Fibroblast of the aortic adventitia (primary cell): ENCODE results near the gene FGGY. TPM values are rescaled to one million over a fixed set of nuclear protein-coding genes. Genes with fewer than 3 reads are reported as not detected.
A peak's percentile ranks its signal among the peaks of the same experiment; 100 is the strongest.
"Not testable (repeated sequence)": the region's sequence is repeated elsewhere in the genome, so short reads cannot be mapped to it uniquely, and the experiment has no call there.

Source experiments
- DNase-seq: peaks from one replicate; pipeline ENCODE4 v3.0.0-alpha.2; 2010; ENCODE audit warnings: low read depth
- H3K4me3 ChIP-seq: 2 replicates; pipeline ENCODE4 v1.5.1; 2011; ENCODE audit warnings: low read depth, mild to moderate bottlenecking, control low read depth, low read length, moderate library complexity
- total RNA-seq: library from RNA; depleted of rRNA; stranded (reverse); fragments of >200 nt; gene quantifications from 2 replicates; pipeline ENCODE4 v1.2.3, GENCODE V29; 2012; ENCODE audit warnings: low replicate concordance
- TF ChIP-seq, protein P1 (sequence below): IDR thresholded peaks from 2 replicates; pipeline ENCODE4 v1.5.1; 2011; ENCODE audit warnings: mild to moderate bottlenecking, low read length, control low read depth, inconsistent platforms; ENCODE audit not compliant: insufficient read depth

FGGY gene
- total RNA-seq, 1 donor, result 17.5 TPM

DNA sequence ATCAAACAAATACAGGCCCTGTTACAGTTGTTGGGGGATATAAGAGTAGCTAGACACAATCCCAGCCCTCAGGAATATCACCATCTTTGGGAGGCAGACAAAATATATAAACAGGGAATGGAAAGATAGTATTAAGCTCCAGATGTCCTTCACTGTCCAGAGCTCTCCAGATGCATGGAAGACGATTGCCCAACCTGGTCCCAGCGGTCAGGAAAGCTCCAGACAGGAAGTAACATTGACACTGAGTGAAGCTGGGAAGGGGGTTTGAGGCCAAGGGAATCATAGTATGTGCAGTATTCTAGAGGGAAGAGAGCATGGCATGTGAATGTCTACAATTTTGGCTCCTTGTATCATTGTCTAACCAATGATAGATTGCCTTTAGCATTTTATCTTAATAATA is 344.0 kb downstream of the FGGY start:
- TF ChIP-seq, protein P1, sequence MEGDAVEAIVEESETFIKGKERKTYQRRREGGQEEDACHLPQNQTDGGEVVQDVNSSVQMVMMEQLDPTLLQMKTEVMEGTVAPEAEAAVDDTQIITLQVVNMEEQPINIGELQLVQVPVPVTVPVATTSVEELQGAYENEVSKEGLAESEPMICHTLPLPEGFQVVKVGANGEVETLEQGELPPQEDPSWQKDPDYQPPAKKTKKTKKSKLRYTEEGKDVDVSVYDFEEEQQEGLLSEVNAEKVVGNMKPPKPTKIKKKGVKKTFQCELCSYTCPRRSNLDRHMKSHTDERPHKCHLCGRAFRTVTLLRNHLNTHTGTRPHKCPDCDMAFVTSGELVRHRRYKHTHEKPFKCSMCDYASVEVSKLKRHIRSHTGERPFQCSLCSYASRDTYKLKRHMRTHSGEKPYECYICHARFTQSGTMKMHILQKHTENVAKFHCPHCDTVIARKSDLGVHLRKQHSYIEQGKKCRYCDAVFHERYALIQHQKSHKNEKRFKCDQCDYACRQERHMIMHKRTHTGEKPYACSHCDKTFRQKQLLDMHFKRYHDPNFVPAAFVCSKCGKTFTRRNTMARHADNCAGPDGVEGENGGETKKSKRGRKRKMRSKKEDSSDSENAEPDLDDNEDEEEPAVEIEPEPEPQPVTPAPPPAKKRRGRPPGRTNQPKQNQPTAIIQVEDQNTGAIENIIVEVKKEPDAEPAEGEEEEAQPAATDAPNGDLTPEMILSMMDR, result no peak
- DNase-seq, result no peak
- H3K4me3 ChIP-seq, result no peak overlapping the region

DNA sequence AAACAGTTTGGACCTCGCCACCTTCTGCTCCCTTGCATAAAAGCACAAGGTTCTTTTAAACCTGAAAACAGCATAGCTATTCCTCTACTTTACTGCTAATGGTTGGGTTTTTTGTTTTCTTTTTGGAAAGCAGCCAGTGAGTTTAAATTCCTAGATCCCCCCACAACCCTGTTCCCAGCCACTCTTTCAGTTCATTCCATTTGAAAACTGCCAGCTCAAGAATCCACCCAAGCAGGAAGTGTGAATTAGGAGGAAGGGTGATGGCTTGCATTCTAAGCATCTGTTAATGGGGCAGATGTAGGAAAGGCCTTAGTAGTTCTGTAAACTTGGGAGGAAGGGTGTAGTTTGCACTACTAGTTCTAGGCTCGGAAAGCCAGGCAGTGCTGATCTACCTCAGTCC is 344.9 kb downstream of the FGGY start:
- TF ChIP-seq, protein P1, result no peak
- DNase-seq, result no peak
- H3K4me3 ChIP-seq, result no peak overlapping the region

DNA sequence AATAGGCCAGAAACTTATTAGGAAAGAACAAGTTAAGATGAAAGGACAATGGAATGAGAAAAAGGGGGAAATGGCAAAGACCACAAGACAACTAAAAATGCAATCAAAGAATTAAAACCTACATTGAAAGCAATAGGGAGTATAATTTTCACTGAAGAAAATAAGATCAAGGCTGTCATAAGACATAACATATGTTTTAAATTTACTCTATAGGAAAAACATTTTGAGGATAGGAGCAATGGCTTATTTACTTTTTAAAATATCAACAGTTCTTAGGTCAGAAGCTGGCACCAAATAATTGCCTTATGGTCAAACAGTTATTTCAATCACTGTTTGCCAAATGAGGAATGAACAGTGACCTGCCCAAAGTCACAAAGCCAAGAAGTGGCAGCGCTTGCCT is 346.6 kb downstream of the FGGY start:
- H3K4me3 ChIP-seq, result no peak overlapping the region
- TF ChIP-seq, protein P1, result no peak
- DNase-seq, result no peak

DNA sequence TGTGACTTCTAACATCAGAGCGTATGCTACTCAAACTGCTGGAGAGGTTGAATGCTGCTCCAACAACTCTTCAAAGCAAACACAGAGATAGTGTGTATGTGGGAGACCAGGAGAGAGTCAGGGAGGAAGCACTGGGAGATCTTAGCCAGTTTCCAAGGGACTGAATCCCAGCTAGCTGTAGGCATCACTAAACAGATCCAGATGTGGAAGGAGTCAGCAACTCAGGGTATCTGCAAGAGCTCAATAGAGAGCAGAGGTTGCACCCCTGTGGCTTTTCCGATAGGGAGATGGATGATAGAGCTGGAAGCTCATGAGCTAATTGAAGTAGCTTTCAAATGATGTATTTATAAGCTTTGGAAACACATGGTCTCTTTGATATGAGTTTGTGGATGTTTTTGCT is 349.0 kb downstream of the FGGY start:
- no peak overlapping the region for H3K4me3 ChIP-seq
- TF ChIP-seq, protein P1, result no peak
- DNase-seq, result peak; percentile 91

DNA sequence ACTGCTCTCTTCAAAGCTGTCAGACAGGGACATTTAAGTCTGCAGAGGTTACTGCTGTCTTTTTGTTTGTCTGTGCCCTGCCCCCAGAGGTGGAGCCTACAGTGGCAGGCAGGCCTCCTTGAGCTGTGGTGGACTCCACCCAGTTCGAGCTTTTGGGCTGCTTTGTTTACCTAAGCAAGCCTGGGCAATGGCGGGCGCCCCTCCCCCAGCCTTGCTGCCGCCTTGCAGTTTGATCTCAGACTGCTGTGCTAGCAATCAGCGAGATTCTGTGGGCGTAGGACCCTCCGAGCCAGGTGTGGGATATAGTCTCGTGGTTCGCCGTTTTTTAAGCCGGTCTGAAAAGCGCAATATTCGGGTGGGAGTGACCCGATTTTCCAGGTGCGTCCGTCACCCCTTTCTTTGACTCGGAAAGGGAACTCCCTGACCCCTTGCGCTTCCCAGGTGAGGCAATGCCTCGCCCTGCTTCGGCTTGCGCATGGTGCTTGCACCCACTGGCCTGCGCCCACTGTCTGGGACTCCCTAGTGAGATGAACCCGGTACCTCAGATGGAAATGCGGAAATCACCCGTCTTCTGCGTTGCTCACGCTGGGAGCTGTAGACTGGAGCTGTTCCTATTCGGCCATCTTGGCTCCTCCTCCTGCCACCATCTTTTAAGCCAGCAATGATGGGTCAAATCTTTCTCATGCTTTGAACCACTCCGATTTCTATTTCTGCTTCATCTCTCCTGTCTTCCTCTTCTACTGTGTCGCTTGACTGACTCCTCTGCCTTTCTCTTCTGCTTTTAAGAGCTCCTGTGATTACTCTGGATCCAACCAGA is 356.5 kb downstream of the FGGY start:
- DNase-seq, H3K4me3 ChIP-seq: not testable (repeated sequence)

DNA sequence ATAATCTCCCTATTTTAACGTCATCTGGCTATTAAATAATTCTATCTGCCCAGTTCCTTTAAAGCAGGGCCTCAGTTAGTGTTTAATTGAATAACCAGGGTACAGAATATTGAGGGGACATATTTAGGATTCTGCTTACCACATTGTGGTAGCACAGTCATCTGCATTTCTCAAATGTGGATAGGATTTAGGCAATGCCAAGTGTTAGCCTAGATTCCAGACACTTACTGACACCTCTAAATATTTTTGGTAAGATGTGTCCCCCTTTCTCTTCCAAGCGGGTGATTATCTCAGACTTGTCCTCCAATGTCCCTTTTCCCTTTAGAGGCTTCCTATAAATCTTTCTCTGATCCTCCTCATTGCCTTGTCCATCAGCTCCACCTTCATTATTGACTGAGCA is 357.1 kb downstream of the FGGY start:
- TF ChIP-seq, protein P1, result no peak
- no peak for DNase-seq
- H3K4me3 ChIP-seq, result no peak overlapping the region

DNA sequence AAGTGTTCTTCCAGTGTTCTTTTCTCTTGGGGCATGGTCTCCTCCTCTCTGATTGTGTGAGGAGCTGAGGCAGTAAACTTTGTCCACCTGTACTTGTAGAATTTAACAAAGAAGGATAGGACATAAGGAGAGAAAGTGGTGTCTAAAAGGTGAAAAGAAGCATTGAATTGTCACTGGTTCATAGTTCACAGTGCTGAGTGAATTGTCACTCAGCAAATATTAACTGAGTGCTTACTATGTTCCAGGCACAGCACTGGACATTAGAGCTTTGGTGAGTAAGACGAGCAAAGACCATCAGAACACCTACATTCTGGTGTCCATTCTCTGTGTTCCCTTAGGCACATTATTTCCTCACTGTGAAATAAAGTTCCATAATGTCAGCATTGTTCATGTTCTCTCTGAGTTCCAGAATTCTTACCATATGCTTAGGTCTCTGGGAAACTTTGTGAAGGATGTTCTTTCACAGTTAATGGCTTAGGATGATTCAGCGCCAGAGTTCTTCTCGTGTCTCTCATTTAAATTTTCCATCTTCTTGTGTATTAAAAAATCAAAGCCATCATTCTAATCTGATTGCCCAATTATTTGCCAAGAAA is 361.1 kb downstream of the FGGY start:
- TF ChIP-seq, protein P1, result no peak
- H3K4me3 ChIP-seq, result no peak overlapping the region
- no peak for DNase-seq
